Ascending aorta (tissue), 2 donors: ENCODE measurements around the gene AARS1. TPM values are rescaled to one million over a fixed set of nuclear protein-coding genes. Genes with fewer than 3 reads are reported as not detected.
"Not testable (repeated sequence)": the region's sequence is repeated elsewhere in the genome, so short reads cannot be mapped to it uniquely, and the experiment has no call there.

Source experiments
- DNase-seq, 2 donors: peaks; one replicate each; pipeline ENCODE4 v3.0.0-alpha.2; 2019; ENCODE audit warnings: low spot score in 2 of 2
- H3K27ac ChIP-seq, 2 donors: fragments of 200-600 bp; sonication (generic); one replicate each; pipeline ENCODE4 v1.5.1; 2016 to 2017; ENCODE audit warnings: mild to moderate bottlenecking in 1 of 2
- H3K27me3 ChIP-seq: fragments of 200-600 bp; sonication (generic); one replicate; pipeline ENCODE4 v1.5.1; 2017
- H3K36me3 ChIP-seq, 2 donors: fragments of 200-600 bp; sonication (generic); one replicate each; pipeline ENCODE4 v1.5.1; 2016
- H3K4me1 ChIP-seq, 2 donors: fragments of 200-600 bp; sonication (generic); one replicate each; pipeline ENCODE4 v1.5.1; 2016 to 2017; ENCODE audit warnings: mild to moderate bottlenecking in 1 of 2
- H3K4me3 ChIP-seq, 2 donors: fragments of 200-600 bp; sonication (generic); one replicate each; pipeline ENCODE4 v1.5.1; 2016 to 2017; ENCODE audit warnings: mild to moderate bottlenecking in 1 of 2
- H3K9me3 ChIP-seq, 2 donors: fragments of 200-600 bp; sonication (generic); one replicate each; pipeline ENCODE4 v1.5.1; 2016
- intact Hi-C: fragments of 100-400 bp; cut with DNase I; formaldehyde crosslinking; loops from one replicate; pipeline ENCODE4 v1.15.1; 2023
- total RNA-seq: library from RNA; depleted of rRNA; stranded (reverse); fragments of >200 nt; gene quantifications from one replicate; pipeline ENCODE4 v1.1.0, GENCODE V29; 2016
- TF ChIP-seq, protein P1 (sequence below), 3 experiments: fragments of 200-600 bp in 2 of 3; fragments of 450-650 bp in 1 of 3; sonication (generic) in 2 of 3; IDR thresholded peaks; one replicate each; pipeline ENCODE4 v1.5.1; 2016 to 2019; ENCODE audit warnings: antibody characterized with exemption in 3 of 3, mild to moderate bottlenecking in 1 of 3, moderate library complexity in 1 of 3

The AARS1 gene
- total RNA-seq, 1 donor from 2014 or later = 19.3 TPM

DNA sequence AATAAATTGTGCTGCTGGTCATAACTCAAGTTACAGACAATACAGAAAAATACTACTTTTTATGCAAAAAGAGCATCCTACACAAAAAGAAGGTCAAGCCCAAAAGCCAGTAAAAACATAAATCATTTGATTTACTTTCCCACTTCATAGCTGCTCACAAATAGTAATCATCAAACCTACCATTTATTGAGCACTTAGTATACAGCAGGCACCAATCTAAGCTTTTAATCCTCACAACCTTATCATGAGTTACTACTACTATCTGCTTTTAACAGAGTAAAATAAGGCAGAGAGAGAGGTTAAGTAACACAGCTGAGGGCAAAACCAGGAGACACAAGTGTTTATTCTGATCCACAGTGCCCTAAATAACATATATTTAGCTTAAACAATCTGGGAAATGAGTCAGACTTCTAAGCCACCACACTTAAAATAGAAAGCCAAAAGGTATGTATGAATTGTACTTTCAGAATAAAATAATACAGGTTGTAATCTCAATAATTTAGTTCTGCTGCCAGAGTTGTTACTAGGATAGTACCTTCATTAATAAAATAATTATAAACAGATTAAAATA is 1.7 kb upstream of the AARS1 start:
- TF ChIP-seq, protein P1, sequence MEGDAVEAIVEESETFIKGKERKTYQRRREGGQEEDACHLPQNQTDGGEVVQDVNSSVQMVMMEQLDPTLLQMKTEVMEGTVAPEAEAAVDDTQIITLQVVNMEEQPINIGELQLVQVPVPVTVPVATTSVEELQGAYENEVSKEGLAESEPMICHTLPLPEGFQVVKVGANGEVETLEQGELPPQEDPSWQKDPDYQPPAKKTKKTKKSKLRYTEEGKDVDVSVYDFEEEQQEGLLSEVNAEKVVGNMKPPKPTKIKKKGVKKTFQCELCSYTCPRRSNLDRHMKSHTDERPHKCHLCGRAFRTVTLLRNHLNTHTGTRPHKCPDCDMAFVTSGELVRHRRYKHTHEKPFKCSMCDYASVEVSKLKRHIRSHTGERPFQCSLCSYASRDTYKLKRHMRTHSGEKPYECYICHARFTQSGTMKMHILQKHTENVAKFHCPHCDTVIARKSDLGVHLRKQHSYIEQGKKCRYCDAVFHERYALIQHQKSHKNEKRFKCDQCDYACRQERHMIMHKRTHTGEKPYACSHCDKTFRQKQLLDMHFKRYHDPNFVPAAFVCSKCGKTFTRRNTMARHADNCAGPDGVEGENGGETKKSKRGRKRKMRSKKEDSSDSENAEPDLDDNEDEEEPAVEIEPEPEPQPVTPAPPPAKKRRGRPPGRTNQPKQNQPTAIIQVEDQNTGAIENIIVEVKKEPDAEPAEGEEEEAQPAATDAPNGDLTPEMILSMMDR (IDR thresholded peaks at IDR 0.05) = no peak
- no peak overlapping the region for H3K27ac ChIP-seq

DNA sequence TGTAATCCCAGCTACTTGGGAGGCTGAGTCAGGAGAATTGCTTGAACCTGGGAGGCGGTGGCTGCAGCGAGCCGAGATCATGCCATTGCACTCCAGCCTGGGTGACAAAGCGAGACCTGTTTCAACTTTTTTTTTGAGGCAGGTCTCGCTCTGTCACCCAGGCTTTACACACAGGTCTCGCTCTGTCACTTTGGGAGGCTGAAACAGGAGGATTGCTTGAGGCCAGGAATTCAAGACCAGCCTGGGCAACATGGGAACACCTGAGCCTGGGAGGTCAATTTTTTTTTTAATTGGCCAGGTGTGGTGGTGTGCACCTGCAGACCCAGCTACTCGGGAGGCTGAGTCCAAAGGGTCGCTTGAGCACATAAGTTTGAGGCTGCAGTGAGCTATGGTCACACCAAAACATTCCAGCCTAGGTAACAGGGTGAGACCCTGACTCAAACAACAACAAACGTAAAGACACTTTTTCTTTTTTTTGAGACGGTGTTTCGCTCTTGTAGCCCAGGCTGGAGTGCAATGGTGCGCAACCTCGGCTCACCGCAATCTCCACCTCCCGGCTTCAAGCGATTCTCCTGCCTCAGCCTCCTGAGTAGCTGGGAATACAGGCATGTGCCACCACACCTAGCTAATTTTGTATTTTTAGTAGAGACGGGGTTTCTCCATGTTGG is 1.9 kb downstream of the AARS1 start:
- intact Hi-C loops, H3K27ac ChIP-seq, H3K9me3 ChIP-seq, H3K27me3 ChIP-seq, DNase-seq: not testable (repeated sequence)
- peak overlapping the region in 1 of 2 donors; percentile 77 for H3K4me3 ChIP-seq
- H3K4me1 ChIP-seq = peaks cover 4 to 16% of the 10 kb centered on the region in 2 donors
- H3K36me3 ChIP-seq = peaks cover 16 to 20% of the 10 kb centered on the region in 2 donors

More for the DNA sequence above, 1.7 kb upstream of the AARS1 start:
- no peak overlapping the region for H3K4me3 ChIP-seq
- H3K36me3 ChIP-seq = no peaks in the 10 kb centered on the region
- DNase-seq = no peak
- H3K9me3 ChIP-seq = no peaks in the 10 kb centered on the region
- peaks cover 4 to 16% of the 10 kb centered on the region in 2 donors for H3K4me1 ChIP-seq
- intact Hi-C loops = no loop called here
- no peaks in the 10 kb centered on the region for H3K27me3 ChIP-seq

DNA sequence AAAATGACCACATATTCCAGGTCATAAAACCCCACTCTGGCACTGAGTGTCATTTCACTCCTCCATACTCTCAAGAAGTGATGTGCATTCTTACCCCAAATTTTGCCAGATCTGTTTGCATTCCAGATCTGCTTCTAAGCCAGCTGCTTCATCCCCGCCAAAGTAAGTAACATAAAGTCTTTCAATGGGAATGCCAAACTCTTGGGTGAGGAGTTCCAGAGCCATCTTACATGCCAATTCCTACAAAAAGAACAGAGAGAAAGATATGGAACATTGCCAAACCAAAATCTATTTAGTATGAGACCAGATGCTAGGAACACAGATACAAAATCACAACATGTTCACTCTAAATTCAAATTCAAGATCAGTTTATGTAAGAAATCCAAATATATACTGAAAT is 12.9 kb downstream of the AARS1 start:
- H3K36me3 ChIP-seq = peaks cover 69 to 94% of the 10 kb centered on the region in 2 donors

DNA sequence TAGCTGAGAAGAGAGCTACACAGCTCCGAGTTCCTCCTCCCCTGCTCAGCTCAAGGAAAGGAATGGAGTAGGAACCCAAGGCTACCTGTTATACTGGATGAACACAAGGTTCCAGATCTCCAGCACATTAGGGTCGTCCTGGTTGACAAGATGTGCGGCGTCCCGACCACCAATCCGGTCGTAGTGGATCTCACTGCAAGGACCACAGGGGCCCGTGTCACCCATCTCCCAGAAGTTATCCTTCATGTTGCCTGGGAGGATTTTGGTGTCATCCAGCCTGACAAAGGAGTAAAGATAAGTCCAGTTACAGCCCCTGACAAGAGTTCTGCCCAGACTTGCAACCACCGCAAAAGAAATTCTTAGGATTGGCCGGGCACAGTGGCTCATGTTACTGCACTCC is 17.6 kb downstream of the AARS1 start:
- Histone ChIP-seq H3K36me3 (peaks cover 78 to 93% of the 10 kb centered on the region in 2 donors), H3K9me3 (no peaks in the 10 kb centered on the region), H3K27me3 (no peaks in the 10 kb centered on the region), H3K4me3 (no peak overlapping the region), H3K27ac (no peak overlapping the region), H3K4me1 (no peaks in the 10 kb centered on the region)
- TF ChIP-seq, protein P1 (IDR thresholded peaks at IDR 0.05) = no peak
- no peak for DNase-seq
- intact Hi-C loops = no loop called here

More for the DNA sequence above, 12.9 kb downstream of the AARS1 start:
- H3K27me3 ChIP-seq = no peaks in the 10 kb centered on the region
- intact Hi-C loops = no loop called here
- TF ChIP-seq, protein P1 (IDR thresholded peaks at IDR 0.05) = no peak
- no peak overlapping the region for H3K27ac ChIP-seq
- no peak for DNase-seq
- no peaks in the 10 kb centered on the region for H3K9me3 ChIP-seq
- H3K4me1 ChIP-seq = no peaks in the 10 kb centered on the region
- no peak overlapping the region for H3K4me3 ChIP-seq

DNA sequence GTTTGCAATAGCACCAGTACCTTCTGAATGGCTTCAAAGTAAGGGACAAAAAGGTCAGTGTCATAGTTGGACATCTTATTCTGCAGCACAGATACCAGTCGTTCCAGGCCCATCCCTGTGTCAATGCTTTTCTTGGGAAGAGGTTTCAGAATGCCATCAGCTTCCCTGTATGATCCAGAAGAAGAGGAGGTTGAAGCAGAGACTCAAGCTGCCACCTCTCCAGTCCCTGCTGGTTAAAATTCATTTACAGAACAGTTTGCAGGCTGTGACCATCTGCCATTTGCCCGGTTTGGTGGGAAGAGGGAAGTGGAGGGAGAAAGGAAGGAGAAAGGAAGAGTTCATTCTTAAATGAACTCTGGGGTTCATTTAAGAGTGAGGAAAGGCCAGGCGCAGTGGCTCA is 19.1 kb downstream of the AARS1 start:
- Histone ChIP-seq H3K27me3 (no peaks in the 10 kb centered on the region), H3K4me1 (no peaks in the 10 kb centered on the region), H3K27ac (no peak overlapping the region), H3K9me3 (no peaks in the 10 kb centered on the region), H3K36me3 (peaks cover 81 to 92% of the 10 kb centered on the region in 2 donors), H3K4me3 (no peak overlapping the region)
- intact Hi-C loops = no loop called here
- TF ChIP-seq, protein P1 (IDR thresholded peaks at IDR 0.05) = no peak
- DNase-seq = no peak

DNA sequence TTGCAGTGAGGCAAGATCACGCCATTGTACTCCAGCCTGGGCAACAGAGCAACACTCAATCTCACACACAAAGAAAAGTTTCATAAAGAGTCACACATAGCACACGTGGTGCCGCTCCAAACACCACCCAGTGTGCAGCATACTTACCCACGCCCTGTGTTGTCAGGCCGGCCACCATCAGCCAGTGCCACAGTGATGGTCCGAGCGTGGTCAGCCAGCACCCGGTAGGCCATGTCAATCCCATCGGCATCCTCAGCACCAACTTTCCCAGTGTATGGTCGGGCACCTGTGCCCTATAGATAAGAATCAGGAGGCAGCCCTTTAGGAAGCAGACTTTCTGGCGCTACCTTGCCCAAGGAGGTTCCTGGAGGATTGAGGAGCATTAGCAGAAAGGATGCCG is 19.8 kb downstream of the AARS1 start:
- intact Hi-C loops = no loop called here
- Histone ChIP-seq H3K27me3 (no peaks in the 10 kb centered on the region), H3K9me3 (no peaks in the 10 kb centered on the region), H3K4me1 (no peaks in the 10 kb centered on the region), H3K27ac (no peak overlapping the region), H3K36me3 (peaks cover 87 to 92% of the 10 kb centered on the region in 2 donors), H3K4me3 (no peak overlapping the region)
- DNase-seq = no peak
- TF ChIP-seq, protein P1 (IDR thresholded peaks at IDR 0.05) = no peak

DNA sequence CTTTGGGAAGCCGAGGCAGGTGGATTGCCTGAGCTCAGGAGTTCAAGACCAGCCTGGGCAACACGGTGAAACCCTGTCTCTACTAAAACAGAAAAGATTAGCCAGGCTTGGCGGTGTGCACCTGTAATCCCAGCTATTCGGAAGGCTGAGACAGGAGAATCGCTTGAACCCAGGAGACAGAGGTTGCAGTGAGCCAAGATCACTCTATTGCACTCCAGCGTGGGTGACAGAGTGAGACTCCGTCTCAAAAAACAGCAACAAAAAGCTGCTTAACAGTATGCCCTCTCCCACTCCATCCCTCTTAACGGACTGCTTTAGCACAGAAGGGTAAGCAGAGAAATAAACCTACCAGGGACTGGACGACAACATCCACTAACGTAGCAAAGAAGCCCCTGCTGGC is 21.4 kb downstream of the AARS1 start:
- intact Hi-C loops, H3K4me3 ChIP-seq, H3K9me3 ChIP-seq, H3K4me1 ChIP-seq, H3K27ac ChIP-seq, H3K27me3 ChIP-seq, DNase-seq: not testable (repeated sequence)
- peaks cover 90 to 92% of the 10 kb centered on the region in 2 donors for H3K36me3 ChIP-seq
